ENCODE data around the gene VAMP2.
A peak's percentile ranks its signal among the peaks of the same experiment; 100 is the strongest.

Gene VAMP2

DNA sequence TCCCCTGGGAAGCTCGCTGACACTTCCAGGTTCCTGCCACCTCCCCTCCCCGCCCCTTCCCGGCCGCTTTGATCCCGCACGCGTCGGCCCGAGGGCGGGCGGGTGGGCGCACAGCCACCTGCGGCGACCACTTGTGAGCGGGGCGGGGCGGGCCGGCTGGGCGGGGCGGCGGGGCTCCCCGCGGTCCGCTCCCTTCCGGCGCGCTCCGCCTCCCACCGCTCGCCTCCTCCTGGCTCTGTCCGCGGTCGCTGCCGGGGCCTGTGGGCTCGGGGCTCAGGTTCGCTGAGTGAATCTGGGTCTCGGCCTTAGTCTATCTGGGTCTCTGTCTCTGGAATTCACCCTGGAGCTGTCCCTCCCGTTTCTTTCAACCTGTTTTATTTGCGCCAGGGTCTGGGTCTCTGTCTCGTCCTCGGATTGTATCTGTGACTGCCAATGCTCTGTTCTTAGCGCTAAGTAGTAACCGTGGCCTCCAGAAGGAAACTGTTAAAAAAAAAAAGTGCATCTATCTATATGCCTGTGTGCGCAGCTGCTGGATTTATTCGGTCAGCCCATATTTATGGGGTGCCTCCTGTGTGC lies 36.2 kb downstream of the VAMP2 start:
- DNase-seq (ENCODE audit: low spot score) = peak; percentile 80
- TF ChIP-seq CTCF (IDR thresholded peaks at IDR 0.05; ENCODE audit: extremely low read depth, missing control alignments) = no peak

DNA sequence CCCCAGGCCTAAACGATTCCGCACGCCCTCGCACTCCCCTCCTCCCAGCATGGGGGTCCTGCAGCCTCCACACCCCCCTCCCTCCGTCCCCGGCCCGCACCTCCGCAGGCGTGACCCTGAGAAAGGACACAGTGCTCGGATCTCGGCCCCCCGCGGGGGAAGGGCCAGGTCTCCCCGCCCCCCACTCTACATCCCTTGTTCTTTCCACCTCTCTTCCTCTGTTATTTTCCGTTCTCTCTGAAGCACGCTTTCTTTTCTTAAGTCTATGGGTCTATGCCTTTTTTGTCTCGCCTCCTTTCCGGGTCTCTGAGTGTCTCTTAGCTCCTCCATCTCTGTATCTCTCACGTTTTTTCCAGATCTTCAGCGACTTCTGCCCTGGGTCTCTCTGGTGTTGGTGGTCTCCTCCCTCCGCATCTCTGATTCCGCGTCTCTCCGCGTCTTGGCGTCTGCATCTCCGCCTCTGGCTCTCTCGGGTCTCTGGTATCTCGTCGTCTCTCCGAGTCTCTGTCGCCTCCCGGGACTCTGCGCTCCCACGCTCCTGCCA lies 36.7 kb downstream of the VAMP2 start:
- no peak for DNase-seq (ENCODE audit: low spot score)

GRCh38 chr17:8125154-8125946 lies 37.4 kb downstream of the VAMP2 start:
- TF ChIP-seq CTCF (IDR thresholded peaks at IDR 0.05; ENCODE audit: extremely low read depth, missing control alignments) = no peak
- DNase-seq (ENCODE audit: low spot score) = peak; percentile 86

More for the DNA sequence above, 36.7 kb downstream of the VAMP2 start:
- TF ChIP-seq CTCF (IDR thresholded peaks at IDR 0.05; ENCODE audit: extremely low read depth, missing control alignments) = no peak

DNA sequence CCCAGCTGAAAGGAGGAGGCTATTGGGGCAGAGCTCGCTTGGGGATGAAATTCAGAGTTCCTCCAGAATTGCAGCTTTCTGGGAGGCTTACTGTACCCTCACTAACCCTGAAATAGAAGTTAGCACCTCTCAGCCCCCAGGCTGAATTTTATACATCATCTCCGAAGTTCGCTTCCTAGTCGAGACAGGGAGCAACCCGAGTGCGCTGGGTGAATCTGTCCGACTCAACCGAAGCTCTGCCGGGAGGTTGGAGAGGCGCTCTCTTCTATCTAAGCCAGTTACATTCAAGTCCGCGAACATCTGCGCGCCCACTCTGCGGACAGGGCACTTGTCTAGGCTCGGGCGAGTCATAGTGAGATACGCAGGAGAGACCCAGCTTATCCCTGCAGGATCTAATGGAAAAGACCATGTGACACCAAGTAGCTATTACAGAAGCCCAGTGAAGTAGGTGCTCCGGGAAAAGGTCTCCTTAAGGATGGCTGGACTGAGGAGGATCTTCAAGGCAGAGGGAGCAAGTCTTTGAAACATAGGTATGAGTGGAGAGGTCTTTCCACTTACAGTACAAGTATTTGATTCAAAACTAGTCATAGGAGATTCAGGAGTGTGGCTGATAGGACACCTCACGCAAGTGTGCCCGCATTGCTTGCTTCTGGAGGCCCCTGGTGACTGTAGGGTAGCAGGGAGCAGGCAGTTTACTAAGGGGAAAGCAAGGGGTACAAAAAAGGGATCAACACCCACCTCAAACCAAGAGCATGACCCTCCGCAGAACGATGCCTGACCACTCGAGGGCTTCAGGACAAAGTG lies 38.2 kb downstream of the VAMP2 start:
- no peak for DNase-seq (ENCODE audit: low spot score)
- TF ChIP-seq CTCF (IDR thresholded peaks at IDR 0.05; ENCODE audit: extremely low read depth, missing control alignments) = no peak

DNA sequence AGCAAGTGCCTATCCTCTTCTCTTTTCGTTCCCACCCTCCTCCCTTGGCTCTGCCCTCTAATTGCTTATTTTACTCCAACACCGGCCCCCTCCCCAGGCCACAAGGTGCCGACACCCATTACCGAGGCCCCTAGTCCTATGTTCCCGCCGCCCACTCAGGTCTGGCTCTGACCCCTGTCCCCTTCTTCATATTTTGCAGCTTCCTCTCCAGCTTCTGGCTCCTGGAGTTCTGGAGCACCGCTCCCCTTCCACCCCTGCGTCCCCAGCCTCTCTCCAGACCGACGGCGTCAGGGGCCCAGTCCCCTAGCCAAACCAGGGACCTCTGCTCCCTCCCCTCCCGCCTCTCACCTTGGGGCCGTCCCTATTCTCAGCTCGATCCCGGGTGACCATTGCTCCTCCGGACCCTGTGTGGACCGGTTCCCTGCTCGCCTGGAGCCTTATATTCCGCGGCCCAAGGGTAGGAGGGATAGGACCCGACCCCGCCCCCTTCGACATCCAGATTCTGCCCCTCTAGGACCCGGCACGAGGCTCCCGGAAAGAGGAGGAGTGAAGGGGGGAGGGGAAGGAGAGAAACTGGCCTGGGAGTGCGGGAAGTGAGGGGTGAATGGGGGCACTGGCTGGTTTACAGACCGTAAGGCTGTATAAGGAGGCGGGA lies 38.9 kb downstream of the VAMP2 start, which contains the start of gene HES7:
HES7 (minus strand) TSS at position 412 of the 655 bp plus-strand sequence; CDS start at position 390, 22 bp downstream.
- no peak for TF ChIP-seq CTCF (IDR thresholded peaks at IDR 0.05; ENCODE audit: extremely low read depth, missing control alignments)
- DNase-seq (ENCODE audit: low spot score) = no peak

- TF ChIP-seq CTCF (IDR thresholded peaks at IDR 0.05; ENCODE audit: extremely low read depth, missing control alignments) = no peak
- peak; percentile 63 for DNase-seq (ENCODE audit: low spot score)
These were observed 39.6 kb downstream of the VAMP2 start for GRCh38 chr17:8122924-8123694.
